ENCODE data around the gene UBA5. TPM values are rescaled to one million over a fixed set of nuclear protein-coding genes. Genes with fewer than 3 reads are reported as not detected.

Gene UBA5
- polyA plus RNA-seq, 2 of the 4 experiments (the other 2 are of a cell fraction): 41.8 to 49.1 TPM

GRCh38 chr3:132713977-132714727 lies 54.0 kb downstream of the UBA5 start:
- ATAC-seq (no peak), FAIRE-seq (no peak), DNase-seq (ENCODE audit: low read depth in 1 of 2, low spot score in 1 of 2) (no peak)
- ChIA-PET CTCF (interaction anchor here (0.5 to 0.6 kb wide), 2 partner anchors 12 to 1660 kb away, joined by 3 to 5 read pairs; partner anchors contain the start of gene AMOTL2), POLR2A (no interaction called here)
- Histone ChIP-seq H3K27ac (no peak overlapping the region), H3K9me3 (no peaks in the 10 kb centered on the region), H3K4me1 (no peaks in the 10 kb centered on the region), H3K4me2 (no peak overlapping the region), H3K4me3 (no peak overlapping the region)
- no peak for TF ChIP-seq POLR2AphosphoS2 (conservative IDR thresholded peaks at IDR 0.05; ENCODE audit: low read length)
- no peak for TF ChIP-seq MAFK (IDR thresholded peaks at IDR 0.05; ENCODE audit: partially characterized antibody)
- no peak for TF ChIP-seq FOXS1 (CRISPR knock-in tag; IDR thresholded peaks at IDR 0.05)
- TF ChIP-seq ZFP36 (IDR thresholded peaks at IDR 0.05; ENCODE audit: borderline replicate concordance, partially characterized antibody): no peak
- TF ChIP-seq HMGXB4 (CRISPR knock-in tag; IDR thresholded peaks at IDR 0.05; ENCODE audit: borderline replicate concordance): no peak
- no peak for TF ChIP-seq PHF8 (IDR thresholded peaks at IDR 0.05; ENCODE audit: borderline replicate concordance, low read depth)
- no peak for TF ChIP-seq FOSL2 (IDR thresholded peaks at IDR 0.05)
- no peak for TF ChIP-seq FOSL2 (CRISPR knock-in tag; IDR thresholded peaks at IDR 0.05)
- no peak for TF ChIP-seq MYC (IDR thresholded peaks at IDR 0.05; ENCODE audit: borderline replicate concordance, low read length)
- TF ChIP-seq GATA3 (IDR thresholded peaks at IDR 0.05; ENCODE audit: borderline replicate concordance): no peak
- TF ChIP-seq JUN (IDR thresholded peaks at IDR 0.05): no peak
- TF ChIP-seq EHF (CRISPR knock-in tag; IDR thresholded peaks at IDR 0.05): no peak
- no peak for TF ChIP-seq FOSB (CRISPR knock-in tag; IDR thresholded peaks at IDR 0.05)
- TF ChIP-seq CTCF (IDR thresholded peaks at IDR 0.05): no peak
- TF ChIP-seq CBX8 (IDR thresholded peaks at IDR 0.05): no peak
- no peak for TF ChIP-seq RFX5 (IDR thresholded peaks at IDR 0.05)
- WGBS (ENCODE audit: missing lambda C conversion rate): 83% methylated on average over 5 of the region's 5 CpGs

- no peak overlapping the region for H3K4me2 ChIP-seq
- TF ChIP-seq POLR2AphosphoS2 (conservative IDR thresholded peaks at IDR 0.05; ENCODE audit: low read length): no peak
- TF ChIP-seq RAD21 (conservative IDR thresholded peaks at IDR 0.05 in 1 of 2, IDR thresholded peaks at IDR 0.05 in 1 of 2): no peak
- no peak for TF ChIP-seq RFX5 (IDR thresholded peaks at IDR 0.05)
- TF ChIP-seq BCL3 (IDR thresholded peaks at IDR 0.05): no peak
- TF ChIP-seq NR3C1 (IDR thresholded peaks at IDR 0.05): no peak
- no peak for TF ChIP-seq GATA3 (IDR thresholded peaks at IDR 0.05; ENCODE audit: borderline replicate concordance)
- no peak for TF ChIP-seq KDM1A (IDR thresholded peaks at IDR 0.05; ENCODE audit: low read depth)
- TF ChIP-seq RNF2 (IDR thresholded peaks at IDR 0.05; ENCODE audit: borderline replicate concordance, low read depth): no peak
- TF ChIP-seq EHF (CRISPR knock-in tag; IDR thresholded peaks at IDR 0.05): no peak
- no peak for TF ChIP-seq CEBPB (IDR thresholded peaks at IDR 0.05)
- TF ChIP-seq HEYL (CRISPR knock-in tag; IDR thresholded peaks at IDR 0.05): no peak
- FAIRE-seq (no peak), DNase-seq (ENCODE audit: low read depth in 1 of 2, low spot score in 1 of 2) (no peak), ATAC-seq (no peak)
- H3K4me1 ChIP-seq: peaks cover 5% of the 10 kb centered on the region; the same call in 1 of the 3 replicates
- H3K27ac ChIP-seq: no peak overlapping the region
- no peaks in the 10 kb centered on the region for H3K9me3 ChIP-seq
- POLR2A ChIA-PET: no interaction called here
- CTCF ChIA-PET: interaction anchor here (1.2 to 1.5 kb wide), 2 partner anchors 15 to 870 kb away, joined by 3 to 5 read pairs; no protein-coding TSS in a partner anchor
- no peak overlapping the region for H3K4me3 ChIP-seq
These were observed 56.2 kb downstream of the UBA5 start for GRCh38 chr3:132716372-132716771.
